K562 (cell line): ENCODE results near the gene PSEN1. TPM values are rescaled to one million over a fixed set of nuclear protein-coding genes. Genes with fewer than 3 reads are reported as not detected.

Experiments used
- ATAC-seq: fragments of 200-7000 bp; cut with Tn5 transposase; 3 replicates; pipeline ENCODE4 v1.9.1; 2020; ENCODE audit warnings: moderate library complexity
- BruUV-seq: library from RNA; stranded (reverse); fragments of 400-500 nt; replicated peaks from 2 replicates; lab custom pipeline; 2021; lab: Mats Ljungman, UMichigan
- CTCF ChIA-PET: fragments of 300-600 bp; formaldehyde crosslinking; extraction: SDS; loops from one replicate; lab custom pipeline; 2021; ENCODE audit warnings: low intra/inter-chr PET ratio; lab: Yijun Ruan, JAX
- POLR2A ChIA-PET: fragments of 300-600, 350-650 bp; sonication (Branson Sonifier 250); formaldehyde crosslinking; extraction: SDS; loops from one replicate; lab custom pipeline; 2021; ENCODE audit warnings: antibody characterized with exemption, inconsistent platforms; lab: Yijun Ruan, JAX
- DNase-seq, 4 experiments: peaks; one replicate each; pipeline versions ENCODE4 v3.0.0 to v3.0.0-alpha.2; 2011 to 2018; ENCODE audit warnings: low spot score in 3 of 4, mixed read lengths in 3 of 4; ENCODE audit errors: extremely low read depth in 1 of 4
- FAIRE-seq: peaks from 2 replicates; lab custom pipeline; 2011; peaks lifted over from hg19 to GRCh38; lab: Jason Lieb, UNC
- H2AFZ ChIP-seq: 2 replicates; pipeline ENCODE4 v1.6.0; 2011; ENCODE audit warnings: low read depth, low read length, control low read depth, inconsistent platforms
- H3K27ac ChIP-seq: fragments of 200-600 bp; 3 replicates; pipeline ENCODE4 v1.8.0; 2011; ENCODE audit warnings: low read depth, mild to moderate bottlenecking, control low read depth, inconsistent platforms, low read length, moderate library complexity, mixed read lengths; ENCODE audit errors: extremely low read depth
- H3K27me3 ChIP-seq, 2 experiments: fragments of 300-600 bp in 1 of 2; 2 replicates in 1 of 2; 3 replicates in 1 of 2; pipeline versions ENCODE4 v1.6.0 to v1.8.0; 2011; ENCODE audit warnings: inconsistent platforms in 2 of 2, low read length in 2 of 2, mild to moderate bottlenecking in 1 of 2, mixed read lengths in 1 of 2, moderate library complexity in 1 of 2; ENCODE audit not compliant: control insufficient read depth in 2 of 2, insufficient read depth in 2 of 2
- H3K36me3 ChIP-seq: fragments of 300-600 bp; 3 replicates; pipeline ENCODE4 v1.8.0; 2011; ENCODE audit warnings: mild to moderate bottlenecking, low read length, inconsistent platforms; ENCODE audit not compliant: control insufficient read depth, insufficient read depth
- H3K4me1 ChIP-seq, 2 experiments: fragments of 200-600 bp in 1 of 2; replicated peaks in 1 of 2; 2 replicates in 1 of 2; 3 replicates in 1 of 2; pipeline versions ENCODE4 v1.5.1 to v1.8.0; 2011; ENCODE audit warnings: inconsistent platforms in 2 of 2, low read length in 2 of 2, mild to moderate bottlenecking in 1 of 2, mixed read lengths in 1 of 2, moderate library complexity in 1 of 2; ENCODE audit not compliant: control insufficient read depth in 2 of 2, insufficient read depth in 2 of 2
- H3K4me2 ChIP-seq: 2 replicates; pipeline ENCODE4 v1.6.1; 2011; ENCODE audit warnings: low read length, control low read depth, inconsistent platforms, mixed read lengths; ENCODE audit not compliant: insufficient read depth
- H3K4me3 ChIP-seq: fragments of 200-600 bp; sonication (generic), shearing (Covaris generic); 2 replicates; pipeline ENCODE4 v1.5.1; 2016; ENCODE audit warnings: control low read depth, inconsistent platforms
- H3K79me2 ChIP-seq: fragments of 200-600 bp; 3 replicates; pipeline ENCODE4 v1.8.0; 2011; ENCODE audit warnings: low read length, inconsistent platforms; ENCODE audit not compliant: control insufficient read depth, insufficient read depth
- H3K9ac ChIP-seq, 2 experiments: 2 replicates each; pipeline versions ENCODE4 v1.6.0 to v1.6.1; 2011; ENCODE audit warnings: low read depth in 2 of 2, low read length in 2 of 2, control low read depth in 1 of 2, inconsistent platforms in 1 of 2, mild to moderate bottlenecking in 1 of 2, mixed read lengths in 1 of 2; ENCODE audit not compliant: insufficient read depth in 1 of 2
- H3K9me1 ChIP-seq: one replicate; pipeline ENCODE4 v1.6.0; 2011; ENCODE audit warnings: inconsistent platforms, mild to moderate bottlenecking, low read length, moderate library complexity; ENCODE audit not compliant: control insufficient read depth, insufficient read depth
- H3K9me3 ChIP-seq: replicated peaks from 2 replicates; pipeline ENCODE4 v1.5.1; 2011; ENCODE audit warnings: low read depth, low read length, inconsistent platforms; ENCODE audit not compliant: control insufficient read depth, insufficient read depth
- H4K20me1 ChIP-seq: replicated peaks from 2 replicates; pipeline ENCODE4 v1.6.1; 2011; ENCODE audit warnings: low read length, inconsistent platforms, mixed read lengths; ENCODE audit not compliant: control insufficient read depth, insufficient read depth
- BMI1 ChIP-seq: fragments of 150-350 bp; IDR thresholded peaks from 2 replicates; pipeline ENCODE4 v1.6.1; 2014; ENCODE audit warnings: low read length
- CAMTA2 ChIP-seq: fragments of 250-450 bp; sonication (Bioruptor Pico); conservative IDR thresholded peaks from 2 replicates; pipeline ENCODE4 v1.5.1; 2022
- EP300 ChIP-seq: IDR thresholded peaks from 2 replicates; pipeline ENCODE4 v1.6.1; 2012; ENCODE audit warnings: low read length, improper control_type of control experiment
- IRF2 ChIP-seq: sonication (generic); formaldehyde crosslinking; IDR thresholded peaks from 2 replicates; pipeline ENCODE4 v1.8.1; 2022; ENCODE audit warnings: mild to moderate bottlenecking, missing genetic modification reagents
- KDM4B ChIP-seq, 2 experiments: fragments of 450-650 bp in 1 of 2; sonication (generic) in 1 of 2; IDR thresholded peaks; 2 replicates each; pipeline ENCODE4 v1.6.1; 2016 to 2017; ENCODE audit warnings: borderline replicate concordance in 2 of 2, antibody characterized with exemption in 1 of 2, low read depth in 1 of 2, mild to moderate bottlenecking in 1 of 2
- MXI1 ChIP-seq: IDR thresholded peaks from 2 replicates; pipeline ENCODE4 v1.6.1; 2011; ENCODE audit warnings: low read depth, mild to moderate bottlenecking, improper control_type of control experiment, low read length
- MYNN ChIP-seq, 2 experiments: sonication (generic); formaldehyde crosslinking in 1 of 2; IDR thresholded peaks; 2 replicates each; pipeline versions ENCODE4 v1.5.0 to v1.6.1; 2016 to 2020; ENCODE audit warnings: antibody characterized with exemption in 1 of 2, missing genetic modification reagents in 1 of 2
- NCOA2 ChIP-seq, 2 experiments: fragments of 450-650 bp; IDR thresholded peaks; 2 replicates each; pipeline ENCODE4 v1.6.1; 2018; ENCODE audit warnings: mild to moderate bottlenecking in 2 of 2, moderate library complexity in 1 of 2; ENCODE audit not compliant: partially characterized antibody in 2 of 2
- NR2C1 ChIP-seq, 2 experiments: fragments of 450-650 bp; IDR thresholded peaks; 2 replicates each; pipeline ENCODE4 v1.6.1; 2017; ENCODE audit warnings: mild to moderate bottlenecking in 2 of 2, antibody characterized with exemption in 1 of 2, inconsistent platforms in 1 of 2, missing compliant biosample characterization in 1 of 2, missing genetic modification characterization in 1 of 2
- TBL1XR1 ChIP-seq, 2 experiments: IDR thresholded peaks; 2 replicates each; pipeline ENCODE4 v1.6.1; 2012; ENCODE audit warnings: improper control_type of control experiment in 2 of 2, low read length in 2 of 2, mild to moderate bottlenecking in 1 of 2
- TCFL5 ChIP-seq: fragments of 250-450 bp; sonication (Bioruptor Pico); conservative IDR thresholded peaks from 2 replicates; pipeline ENCODE4 v1.6.1; 2021; ENCODE audit warnings: mild to moderate bottlenecking, moderate library complexity, matching md5 sums
- ZC3H11A ChIP-seq: IDR thresholded peaks from 2 replicates; pipeline ENCODE4 v1.6.1; 2012; ENCODE audit warnings: low read depth, low read length, improper control_type of control experiment
- ZKSCAN3 ChIP-seq: fragments of 250-450 bp; sonication (Bioruptor Pico); IDR thresholded peaks from 2 replicates; pipeline ENCODE4 v1.4.0; 2020
- ZNF143 ChIP-seq: sonication (generic); formaldehyde crosslinking; IDR thresholded peaks from 2 replicates; pipeline ENCODE4 v1.9.0; 2022; ENCODE audit warnings: mild to moderate bottlenecking, missing genetic modification reagents
- ZNF184 ChIP-seq: sonication (generic); formaldehyde crosslinking; IDR thresholded peaks from 2 replicates; pipeline ENCODE4 v1.5.0; 2020; ENCODE audit warnings: missing genetic modification reagents
- ZNF282 ChIP-seq: sonication (generic); formaldehyde crosslinking; IDR thresholded peaks from 2 replicates; pipeline ENCODE4 v1.8.1; 2023; ENCODE audit warnings: missing genetic modification reagents
- ZNF778 ChIP-seq: fragments of 450-650 bp; formaldehyde crosslinking; IDR thresholded peaks from 2 replicates; pipeline ENCODE4 v1.4.0; 2020; ENCODE audit warnings: mild to moderate bottlenecking, moderate library complexity
- WGBS: fragments of 100-300 bp; shearing (Covaris generic); methylation state at CpG from one replicate; pipeline ENCODE4 v1.1.6; 2016; ENCODE audit warnings: low coverage, mixed read lengths; ENCODE audit not compliant: insufficient coverage; ENCODE audit errors: missing lambda C conversion rate; 5-methylcytosine and 5-hydroxymethylcytosine counted together
- in situ Hi-C: fragments of 300-500 bp; cut with MboI; formaldehyde crosslinking; loops from 4 replicates; pipeline ENCODE4 v1.15.0; 2018; ENCODE audit warnings: inconsistent platforms, mixed read lengths
- intact Hi-C: fragments of 100-400 bp; cut with micrococcal nuclease; formaldehyde crosslinking; loops from 2 replicates; pipeline ENCODE4 v1.14.2; 2022
- polyA plus RNA-seq, 8 experiments: library from polyadenylated mRNA; depleted of rRNA in 4 of 8; stranded (reverse) in 5 of 8; unstranded in 3 of 8; fragments of >200 nt; fragmentation: Nextera tagmentation in 2 of 8; fragmentation: Illumina TruSeq in 1 of 8; extraction: Ambion mirVana in 2 of 8; extraction: Trizol in 1 of 8; gene quantifications; 2 replicates each; pipeline versions ENCODE4 v1.2.1 to v1.2.3, GENCODE V29; 2011 to 2014; ENCODE audit warnings: inconsistent platforms in 1 of 8, missing spikeins in 1 of 8
- total RNA-seq, 7 experiments: library from RNA; depleted of rRNA in 6 of 7; stranded (reverse); fragments of >200 nt in 6 of 7; fragmentation: Illumina TruSeq in 2 of 7; extraction: Trizol in 2 of 7; gene quantifications; 2 replicates each; pipeline versions ENCODE4 v1.2.1 to v1.2.3, GENCODE V29; 2011 to 2021; ENCODE audit warnings: low replicate concordance in 1 of 7

The PSEN1 gene
- total and polyA plus RNA-seq, 9 of the 15 experiments (the other 6 are each of a cell fraction or from before 2014, with no cell fraction given): 6.5 to 25.2 (median 14.3) TPM

DNA sequence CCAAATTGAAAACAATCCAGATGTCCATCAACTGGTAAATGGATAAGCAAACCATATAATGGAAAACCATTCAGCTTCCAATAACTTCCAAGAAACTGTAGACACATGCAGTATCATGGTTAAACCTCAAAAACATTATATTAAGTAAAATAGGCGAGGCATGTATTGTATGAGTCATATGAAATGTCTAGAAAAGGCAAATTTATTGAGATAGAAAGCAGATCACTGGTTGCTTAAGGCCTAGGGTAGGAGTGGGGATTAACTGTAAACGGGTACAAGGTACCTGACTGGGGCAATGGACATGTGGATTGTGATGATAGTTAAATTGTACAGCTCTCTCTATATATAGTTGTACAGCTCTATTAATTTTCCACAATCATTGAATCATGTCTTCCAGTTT, 79.7 kb downstream of the PSEN1 start (continued):
- TF ChIP-seq NCOA2 (IDR thresholded peaks at IDR 0.05; ENCODE audit: partially characterized antibody in 2 of 2): no peak
- TF ChIP-seq ZNF184 (CRISPR knock-in tag): no peak
- no peak for TF ChIP-seq TBL1XR1 (IDR thresholded peaks at IDR 0.05; ENCODE audit: low read length in 2 of 2)
- no peak for TF ChIP-seq BMI1

DNA sequence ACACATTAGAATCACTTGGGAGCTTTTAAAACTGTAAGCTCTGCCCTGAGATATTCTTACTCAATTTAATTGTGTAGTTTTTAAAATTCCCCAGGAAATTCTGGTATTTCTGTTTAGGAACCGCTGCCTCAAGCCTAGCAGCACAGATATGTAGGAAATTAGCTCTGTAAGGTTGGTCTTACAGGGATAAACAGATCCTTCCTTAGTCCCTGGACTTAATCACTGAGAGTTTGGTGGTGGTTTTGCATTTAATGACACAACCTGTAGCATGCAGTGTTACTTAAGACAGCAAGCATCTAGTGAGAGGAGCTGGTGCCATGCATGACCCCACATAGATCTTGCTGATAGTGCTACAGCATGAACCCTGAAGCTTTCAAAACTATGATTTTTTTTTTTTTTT, 81.1 kb downstream of the PSEN1 start:
- no peak overlapping the region for H3K4me2 ChIP-seq
- no peaks in the 10 kb centered on the region for H3K4me1 ChIP-seq
- ChIA-PET POLR2A (no interaction called here), CTCF (no interaction called here)
- H4K20me1 ChIP-seq: no peaks in the 10 kb centered on the region
- ATAC-seq (no peak), FAIRE-seq (no peak), DNase-seq (no peak)
- no peak overlapping the region for H3K27ac ChIP-seq
- H2AFZ ChIP-seq: no peak overlapping the region
- 80% methylated on average over 1 of the region's 1 CpG for WGBS
- TF ChIP-seq TCFL5 (CRISPR knock-in tag) (no peak), ZNF282 (CRISPR knock-in tag) (no peak), CAMTA2 (CRISPR knock-in tag) (no peak), IRF2 (CRISPR knock-in tag) (no peak), ZKSCAN3 (CRISPR knock-in tag) (no peak), MXI1 (no peak), ZC3H11A (no peak), NR2C1 (IDR thresholded peaks at IDR 0.05) (no peak), NR2C1 (tag; IDR thresholded peaks at IDR 0.05) (no peak), ZNF143 (CRISPR knock-in tag) (no peak), ZNF778 (CRISPR knock-in tag) (no peak), EP300 (no peak), MYNN (IDR thresholded peaks at IDR 0.05) (no peak), MYNN (CRISPR knock-in tag; IDR thresholded peaks at IDR 0.05) (no peak), KDM4B (IDR thresholded peaks at IDR 0.05; ENCODE audit: borderline replicate concordance in 2 of 2, low read depth in 1 of 2) (no peak)
- no peaks in the 10 kb centered on the region for H3K79me2 ChIP-seq
- no peaks in the 10 kb centered on the region for H3K9me1 ChIP-seq
- intact Hi-C loops: no loop called here
- no TSS peak for BruUV-seq
- H3K4me3 ChIP-seq: no peak overlapping the region
- in situ Hi-C loops: no loop called here
- peaks cover 35% of the 10 kb centered on the region; the same call in 1 of the 3 replicates for H3K36me3 ChIP-seq
- H3K9ac ChIP-seq: no peak overlapping the region
- no peaks in the 10 kb centered on the region for H3K9me3 ChIP-seq
- no peaks in the 10 kb centered on the region for H3K27me3 ChIP-seq
